NCI-H1694 treated with DMSO at 0.1 percent for 48 hours (cell line): ENCODE measurements around the gene COL5A1.
A peak's percentile ranks its signal among the peaks of the same experiment; 100 is the strongest.
"Not testable (repeated sequence)": the region's sequence is repeated elsewhere in the genome, so short reads cannot be mapped to it uniquely, and the experiment has no call there.

Experiments used
- DNase-seq: peaks from one replicate; lab custom pipeline; 2025; lab: John Stamatoyannopoulos, UW

Gene COL5A1

DNA sequence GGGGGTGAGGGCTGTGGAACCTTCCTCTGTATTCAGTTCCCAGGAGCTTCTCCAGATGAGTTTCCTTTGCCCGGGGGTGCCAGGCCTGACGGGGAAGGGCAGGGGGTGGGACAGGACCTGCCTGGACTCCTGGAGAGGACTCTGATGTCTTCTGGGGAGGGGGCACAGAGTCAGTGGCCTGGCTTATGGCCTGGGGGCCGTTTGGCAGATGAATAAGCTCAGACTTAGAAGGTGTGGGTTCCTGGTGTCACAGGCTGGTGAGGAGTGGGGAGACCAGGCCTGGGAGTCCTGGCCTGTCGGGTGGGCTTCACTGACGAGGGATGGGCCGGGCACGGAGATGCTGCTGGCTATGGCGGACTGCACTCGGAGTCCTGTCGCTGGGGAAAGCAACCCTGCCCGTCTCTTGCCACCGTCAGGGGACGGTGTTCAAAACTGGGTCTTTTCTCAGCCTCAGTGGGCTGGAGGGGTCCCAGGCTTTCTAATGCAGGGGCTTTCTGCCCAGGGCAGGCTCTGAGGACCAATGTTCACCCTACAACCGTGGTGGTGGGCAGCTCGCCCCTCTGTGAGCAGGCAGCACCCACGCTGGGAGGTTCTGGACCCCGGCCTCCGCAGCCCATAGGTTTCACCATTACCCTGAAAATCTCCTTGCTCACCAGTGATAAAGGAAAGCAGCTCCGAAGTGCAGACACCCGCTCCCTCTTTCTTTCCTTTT, 16.2 kb downstream of the COL5A1 start:
- no peak for DNase-seq

DNA sequence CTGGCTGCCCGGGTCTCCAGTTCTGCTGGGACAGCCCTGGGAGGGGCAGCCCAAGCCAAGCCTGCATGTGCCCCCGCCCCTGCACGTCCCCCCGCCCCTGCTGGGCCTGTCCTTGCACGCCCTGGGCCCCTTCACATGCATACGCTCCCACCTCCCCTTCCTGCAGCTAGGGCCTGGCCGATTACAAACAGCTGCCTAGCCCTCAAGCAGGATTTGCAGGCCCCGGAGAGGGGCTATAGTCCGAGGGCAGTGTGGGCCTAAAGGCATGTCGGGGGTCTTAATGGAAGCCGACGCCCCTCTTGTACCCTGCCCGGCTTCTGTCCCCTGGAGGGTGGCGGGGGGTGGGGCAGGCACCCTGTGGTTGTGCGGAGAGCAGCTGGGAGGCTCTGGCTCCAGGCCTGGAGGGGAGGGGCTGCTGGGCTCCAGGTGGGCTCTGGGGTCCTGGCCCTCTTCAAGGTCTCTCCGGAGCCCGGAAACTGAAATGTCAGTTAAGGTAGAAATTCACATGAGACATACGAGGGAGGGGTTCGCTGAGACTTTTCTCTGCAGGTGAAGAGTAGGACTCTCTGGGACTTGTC, 16.9 kb downstream of the COL5A1 start:
- DNase-seq: peak; percentile 49

DNA sequence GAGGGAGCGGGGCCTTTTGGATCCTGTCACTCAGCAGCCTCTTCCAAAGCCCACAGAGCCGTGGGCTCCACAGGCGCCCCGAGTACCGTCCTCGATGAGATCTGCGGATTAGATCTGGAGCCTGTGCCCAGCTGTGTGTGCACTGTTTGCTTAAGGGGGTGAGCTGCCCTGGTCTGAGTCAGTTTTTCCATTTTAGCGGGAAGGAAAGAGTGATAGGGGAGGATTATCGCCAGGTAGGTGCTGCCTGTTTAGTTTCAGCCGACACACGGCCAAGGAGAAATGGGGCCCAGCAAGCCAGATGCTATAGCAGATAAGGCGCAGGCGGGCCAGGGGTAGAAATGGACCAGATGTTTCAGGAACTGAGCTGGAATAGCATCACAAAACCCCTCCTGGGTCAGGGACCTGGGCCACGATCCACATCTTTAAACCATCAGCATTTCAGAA, 18.1 kb downstream of the COL5A1 start:
- DNase-seq: no peak

DNA sequence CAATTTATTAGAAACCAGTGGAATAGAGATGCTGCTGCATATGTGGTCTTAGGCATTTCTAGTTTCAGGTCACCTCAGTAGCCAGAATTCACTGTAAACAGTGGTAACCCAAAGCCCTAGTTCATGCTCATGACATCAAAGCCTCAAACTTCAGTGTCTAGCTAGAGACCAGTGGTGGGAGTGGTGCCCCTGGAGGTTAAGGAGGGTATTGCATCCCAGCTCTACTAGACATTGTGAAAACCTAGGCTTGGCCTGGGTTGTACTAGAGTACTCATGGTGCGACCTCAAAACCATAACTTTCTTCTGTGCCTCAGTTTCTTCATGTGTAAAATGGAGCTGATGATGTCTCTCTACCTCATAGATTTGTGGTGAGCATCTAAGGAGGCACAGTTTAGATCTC, 18.8 kb downstream of the COL5A1 start:
- no peak for DNase-seq

DNA sequence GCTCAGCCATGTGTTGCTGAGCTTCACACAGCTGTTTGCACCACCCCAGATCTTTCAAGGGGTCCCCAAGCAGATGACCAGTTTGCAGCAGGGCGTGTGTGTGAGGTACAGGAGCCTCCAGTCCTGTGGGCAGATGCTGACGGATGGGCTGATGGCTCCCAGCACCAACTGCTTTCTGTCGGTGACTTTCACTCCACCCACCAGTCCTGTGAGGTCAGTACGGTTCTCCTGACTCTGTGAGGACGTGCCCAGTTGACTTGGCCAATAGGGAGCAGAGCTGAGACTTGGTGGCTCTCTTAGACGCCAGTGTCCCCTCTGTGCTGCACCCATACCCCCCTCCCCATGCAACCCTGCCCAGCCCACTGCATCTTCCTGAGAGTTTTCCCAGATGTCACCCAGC, 19.7 kb downstream of the COL5A1 start:
- DNase-seq: no peak

DNA sequence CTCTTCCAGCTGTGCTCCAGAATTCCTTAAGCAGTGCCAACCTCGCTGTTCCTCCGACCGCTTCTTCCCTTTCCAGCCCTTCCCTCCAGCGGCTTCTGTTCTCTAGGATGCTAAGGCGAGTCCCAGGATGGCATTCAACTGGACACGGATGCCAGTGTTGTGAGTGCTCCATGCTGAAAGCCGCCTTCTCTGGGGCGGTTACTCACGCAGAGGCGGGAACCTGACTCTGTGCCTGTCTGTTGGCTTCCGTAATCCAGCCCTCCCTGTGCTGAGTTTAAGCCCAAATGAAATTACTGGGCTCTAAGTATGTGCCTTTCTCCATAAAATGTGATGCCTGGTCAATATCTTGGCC, 20.2 kb downstream of the COL5A1 start:
- DNase-seq: no peak

DNA sequence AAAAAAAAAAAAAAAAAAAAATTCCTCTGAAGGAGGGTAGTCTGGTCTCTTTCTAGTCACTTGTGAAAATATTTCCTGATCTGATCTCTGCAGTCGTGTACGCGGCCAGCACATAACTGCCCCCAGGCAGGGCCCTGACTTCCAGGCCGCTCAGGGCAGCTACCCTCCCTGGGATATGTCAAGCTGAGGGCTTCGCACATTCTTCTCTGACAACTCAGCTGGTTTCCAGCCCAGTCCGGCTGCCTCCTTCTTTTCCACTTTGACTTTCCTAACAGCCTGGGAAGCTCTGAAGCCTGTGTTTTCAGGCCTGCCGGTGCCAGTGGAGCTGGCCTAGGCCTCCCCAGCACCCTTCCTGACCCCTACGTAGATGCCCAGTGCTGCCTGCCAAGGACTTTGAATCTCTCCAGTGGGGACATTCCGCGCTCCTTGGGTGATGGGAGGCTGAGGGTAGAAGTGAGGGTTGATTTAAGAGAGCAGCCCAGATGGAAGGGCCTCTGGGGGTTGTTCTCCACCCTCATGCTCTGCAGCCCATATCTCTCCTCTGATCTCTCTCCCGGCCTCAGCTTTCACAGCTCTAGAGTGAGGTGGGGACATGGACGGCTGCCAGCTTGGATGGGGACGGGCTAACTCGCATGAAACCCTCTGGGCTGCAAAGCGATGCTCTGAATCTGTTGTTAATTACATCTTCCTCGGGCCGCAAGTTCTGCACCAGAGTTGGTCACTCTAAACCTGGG, 20.7 kb downstream of the COL5A1 start:
- no peak for DNase-seq

DNA sequence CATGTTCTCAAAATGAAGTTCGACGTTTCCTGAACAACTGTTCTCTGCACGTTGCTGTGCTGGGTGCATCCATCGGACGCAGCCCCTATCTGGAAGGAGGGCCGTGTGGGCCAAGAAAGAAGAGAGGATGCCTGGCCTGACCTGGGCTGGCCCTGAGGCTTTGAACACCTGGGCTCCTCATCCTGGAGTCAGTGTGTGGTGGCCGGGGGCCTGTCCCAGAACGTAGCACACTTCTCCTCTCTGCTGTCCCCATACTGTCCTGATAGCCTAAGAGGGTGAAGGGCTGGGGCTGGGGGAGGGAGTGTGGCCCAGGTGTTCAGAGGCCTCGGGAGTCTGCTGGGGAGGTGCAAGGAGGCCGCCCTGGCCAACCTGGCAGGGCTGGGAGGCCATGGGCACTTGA, 21.5 kb downstream of the COL5A1 start:
- DNase-seq: no peak

DNA sequence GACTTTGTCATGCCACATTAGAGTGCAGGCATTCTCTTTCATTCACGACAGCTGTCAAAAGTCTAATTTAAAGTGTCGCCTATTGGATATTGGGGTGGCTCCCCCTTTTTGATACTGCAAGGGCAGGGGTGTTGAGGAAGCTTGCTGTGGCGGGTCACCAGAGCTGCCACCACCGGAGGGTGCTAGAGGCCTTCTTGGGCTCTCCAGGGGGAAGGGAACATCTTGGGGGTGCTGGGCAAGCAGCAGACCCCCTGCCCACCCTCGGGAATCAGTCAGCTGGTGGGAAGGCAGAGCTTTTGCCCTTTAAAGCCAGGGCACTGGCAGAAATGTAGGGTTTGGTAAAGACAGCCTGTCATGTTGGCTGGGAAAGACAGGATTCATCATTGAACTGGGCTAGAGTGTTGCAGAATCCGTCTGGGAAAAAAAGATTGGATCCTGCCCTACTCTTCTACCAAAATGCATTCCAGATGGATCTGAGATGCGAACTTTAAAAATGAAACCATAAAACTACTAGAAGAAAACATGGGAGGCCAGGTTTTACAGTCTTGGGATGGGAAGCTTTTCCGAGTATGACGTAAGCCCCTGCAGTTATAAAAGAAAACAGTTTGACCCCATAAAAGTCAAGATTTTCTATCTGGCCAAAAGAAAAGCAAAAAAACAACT, 22.3 kb downstream of the COL5A1 start:
- DNase-seq: no peak

DNA sequence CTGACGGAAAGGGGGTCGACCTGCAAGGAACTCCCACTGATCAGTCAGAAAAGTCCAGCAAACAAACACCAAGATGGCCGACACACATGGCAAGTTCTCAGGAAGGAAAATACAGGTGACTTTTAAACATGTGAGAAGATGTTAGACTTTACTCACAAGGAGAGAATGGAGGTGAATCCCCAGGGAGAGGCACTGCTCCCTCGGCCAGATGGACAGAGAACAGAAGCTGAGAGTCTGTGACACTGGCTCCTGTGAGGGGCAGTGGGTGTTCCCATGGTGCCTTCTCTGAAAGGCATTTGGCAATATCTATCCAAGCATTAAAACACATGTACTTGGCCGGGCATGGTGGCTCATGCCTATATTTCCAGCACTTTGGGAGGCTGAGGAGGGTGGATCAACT, 22.8 kb downstream of the COL5A1 start:
- no peak for DNase-seq

DNA sequence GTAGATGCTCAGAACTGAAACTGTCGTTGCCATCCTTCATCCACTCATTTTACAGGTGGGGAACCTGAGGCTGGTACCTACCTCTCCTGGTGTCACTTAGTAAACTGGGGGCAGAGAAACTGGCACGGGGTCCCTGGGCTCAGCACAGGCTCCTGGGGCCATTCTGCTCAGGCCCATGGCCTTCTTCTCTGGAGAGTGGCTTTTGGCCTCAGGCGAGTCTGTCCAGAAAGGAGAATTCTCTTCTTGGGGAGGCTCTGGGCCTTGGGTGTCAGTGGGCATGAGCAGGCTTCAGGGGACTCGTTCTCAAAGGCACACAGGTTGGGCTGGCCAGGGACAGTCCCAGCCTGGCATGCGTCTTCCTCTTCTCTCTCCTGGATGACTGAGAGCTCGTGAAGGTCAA, 24.6 kb downstream of the COL5A1 start:
- DNase-seq: no peak

DNA sequence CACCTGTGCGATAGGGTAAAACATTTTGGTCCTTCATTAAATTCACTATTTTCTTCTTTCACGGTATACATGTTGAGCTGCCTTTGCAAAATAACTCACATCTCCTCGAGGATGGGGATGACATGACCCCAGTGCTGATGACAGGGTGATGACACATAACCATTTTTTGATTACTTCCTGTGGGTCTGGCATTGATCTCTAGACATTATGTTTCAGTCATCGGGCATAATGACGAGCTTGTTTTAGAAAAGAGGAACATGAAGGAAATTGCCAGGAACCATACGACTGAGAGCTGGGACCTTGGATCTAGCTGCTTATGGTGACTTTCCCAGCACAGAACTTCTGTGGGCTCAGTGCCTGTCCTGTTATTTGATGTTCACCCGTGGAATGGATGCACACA, 25.2 kb downstream of the COL5A1 start:
- DNase-seq: no peak

DNA sequence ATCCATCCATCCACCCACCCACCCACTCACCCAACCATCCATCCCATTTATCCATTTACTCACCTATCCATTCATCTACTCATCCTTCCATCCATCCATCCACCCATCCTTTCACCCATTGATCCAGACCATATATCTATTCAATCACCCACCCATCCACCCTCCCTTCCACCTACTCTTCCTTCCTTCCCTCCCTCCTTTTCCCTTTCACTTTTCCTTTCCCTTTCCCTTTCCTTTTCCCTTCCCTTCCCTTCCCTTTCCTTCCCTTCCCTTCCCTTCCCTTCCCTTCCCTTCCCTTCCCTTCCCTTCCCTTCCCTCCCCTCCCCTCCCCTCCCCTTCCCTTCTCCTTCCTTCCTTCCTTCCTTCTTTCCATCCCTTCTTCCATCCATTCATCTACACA, 27.4 kb downstream of the COL5A1 start:
- not testable (repeated sequence) for DNase-seq

DNA sequence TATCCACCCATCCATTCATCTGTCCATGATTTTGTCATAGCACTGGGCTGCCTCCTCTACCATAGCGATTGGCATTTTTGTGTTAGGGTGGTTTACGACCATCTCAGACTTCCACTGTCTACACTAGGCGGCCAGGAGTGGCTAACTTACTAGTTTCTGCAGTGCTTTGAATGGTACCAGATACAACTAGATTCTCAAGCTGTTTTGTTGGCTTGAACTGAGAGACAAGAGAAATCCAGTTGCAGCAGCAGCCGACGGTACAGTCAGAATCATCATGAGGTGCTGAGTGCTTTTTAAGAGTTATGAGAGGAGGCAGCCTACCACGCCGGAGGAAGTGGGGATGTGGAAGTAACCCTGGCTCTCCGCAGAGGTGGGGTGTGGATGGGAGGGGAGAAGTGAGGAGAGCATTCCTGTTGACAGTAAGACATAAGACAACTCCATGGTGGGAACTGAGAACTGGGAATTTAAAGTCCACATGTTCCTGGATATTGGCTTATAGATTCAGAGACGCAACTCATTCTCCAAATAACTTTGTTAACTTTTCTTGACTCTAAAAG, 27.9 kb downstream of the COL5A1 start:
- DNase-seq: no peak

DNA sequence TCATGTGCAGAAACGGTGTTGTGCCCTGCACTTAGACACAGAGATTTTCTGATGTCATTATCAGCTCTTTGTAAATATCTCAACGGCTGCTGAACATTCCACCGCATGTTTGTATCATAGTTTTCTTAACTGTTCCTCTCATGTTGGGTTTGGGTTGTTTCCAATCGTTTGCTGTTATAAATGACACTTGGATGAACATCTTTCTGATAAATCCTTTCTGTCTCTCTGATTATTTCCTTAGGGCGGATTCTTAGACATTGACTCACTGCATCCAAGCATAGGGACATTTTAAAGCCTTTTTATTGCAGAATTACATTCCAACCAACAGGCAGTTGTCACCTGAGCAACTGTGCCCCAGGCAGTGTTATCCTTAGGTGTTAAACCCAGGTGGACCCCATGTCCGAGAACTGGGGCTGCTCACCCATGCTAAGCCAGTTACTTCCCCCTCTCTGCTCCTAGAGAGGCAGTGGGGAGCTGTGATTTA, 28.5 kb downstream of the COL5A1 start:
- DNase-seq: no peak

DNA sequence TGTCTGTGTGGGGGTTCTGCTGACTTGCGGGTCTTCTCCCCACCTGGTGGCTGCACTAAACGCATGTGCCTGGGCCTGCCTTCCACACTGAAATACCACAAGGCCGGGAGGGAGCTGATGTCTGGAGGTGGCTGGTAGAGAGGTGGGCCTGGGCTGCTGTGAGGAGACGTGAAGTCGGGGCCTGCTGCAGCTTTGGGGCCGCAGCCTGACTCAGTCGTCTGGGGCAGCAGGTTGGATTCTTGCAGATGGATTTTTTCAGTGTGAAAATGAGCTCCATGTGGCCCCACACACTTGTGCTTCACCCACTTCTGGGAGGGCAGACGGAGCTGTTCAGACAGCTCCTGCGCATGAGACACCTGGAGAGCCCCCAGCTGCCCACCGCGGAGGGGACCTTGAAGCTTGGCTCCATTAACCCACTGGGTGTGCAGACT, 29.3 kb downstream of the COL5A1 start:
- DNase-seq: no peak

DNA sequence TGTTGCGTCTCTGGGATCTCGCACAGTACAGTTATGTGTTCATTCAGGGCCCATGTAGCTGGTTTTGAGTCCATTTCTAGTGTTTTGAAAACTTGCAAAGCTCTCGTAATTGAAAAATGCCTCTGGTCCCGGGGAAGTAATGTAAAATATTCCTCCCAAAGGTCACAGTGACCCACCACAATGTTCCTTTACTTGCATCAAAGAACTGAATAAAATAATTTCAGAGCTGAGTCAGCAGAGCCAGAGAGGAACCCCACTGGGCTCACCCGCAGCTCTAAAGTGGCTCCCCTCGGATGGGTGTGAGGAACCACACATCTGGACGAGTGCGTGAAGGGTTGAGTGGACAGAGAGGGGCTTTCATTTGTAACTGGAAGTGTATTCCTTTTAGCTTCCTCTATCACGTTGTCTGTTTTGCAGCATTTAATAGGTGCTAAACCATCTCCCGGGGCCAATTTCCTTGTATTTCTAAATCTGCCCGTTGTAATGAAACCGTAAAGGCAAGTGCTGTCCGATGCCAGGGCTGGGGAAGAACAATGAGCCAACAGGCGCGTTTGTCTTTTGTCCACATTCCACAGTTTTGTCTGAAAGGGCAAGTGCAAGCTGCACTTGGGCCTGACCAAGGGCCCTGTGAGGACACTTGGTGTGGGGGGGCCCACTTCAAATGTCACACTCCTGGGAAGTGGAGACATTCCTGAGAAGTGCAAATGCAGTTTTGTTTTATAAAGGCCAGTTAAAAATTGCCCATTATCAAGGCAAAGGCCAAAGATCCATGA, 29.9 kb downstream of the COL5A1 start:
- DNase-seq: no peak

DNA sequence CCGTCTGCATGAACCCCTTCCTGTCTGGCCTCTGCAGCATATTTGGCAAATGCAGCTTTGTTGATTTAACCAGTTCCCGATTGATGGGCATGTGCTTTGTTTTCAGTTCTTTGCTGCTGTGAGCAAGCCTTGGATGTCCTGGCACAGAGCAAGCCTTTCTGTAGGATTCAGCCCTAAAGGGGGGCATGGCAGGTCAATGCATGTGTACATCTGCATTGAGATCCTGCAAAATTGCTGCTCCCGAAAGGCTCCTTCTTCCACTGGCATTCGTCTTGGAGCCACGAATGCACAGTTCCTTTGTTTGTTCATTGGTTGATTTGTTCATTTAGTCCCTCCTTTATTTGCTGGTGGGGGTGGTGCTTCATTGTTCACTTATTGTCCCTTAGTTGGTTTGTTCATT, 34.8 kb downstream of the COL5A1 start:
- no peak for DNase-seq

DNA sequence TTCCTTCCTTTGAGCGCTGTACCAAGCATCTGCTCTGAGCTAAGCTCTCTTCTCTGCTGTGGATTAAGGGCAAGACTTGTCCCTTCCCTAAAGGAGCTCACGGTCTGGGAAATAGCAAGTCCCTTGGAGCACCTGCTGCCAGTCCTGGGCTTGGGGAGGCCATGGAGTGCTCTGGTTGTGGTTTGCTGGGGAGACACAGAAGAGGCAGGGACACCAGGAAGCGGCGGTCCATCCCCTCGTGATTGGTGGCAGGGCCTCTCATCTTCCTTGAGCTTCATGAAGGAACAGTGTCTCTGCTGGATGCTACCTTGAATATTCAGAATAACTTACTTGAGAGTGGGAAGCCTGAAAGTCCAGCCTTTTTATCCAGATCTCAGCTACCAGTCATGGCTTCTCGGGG, 35.3 kb downstream of the COL5A1 start:
- no peak for DNase-seq

DNA sequence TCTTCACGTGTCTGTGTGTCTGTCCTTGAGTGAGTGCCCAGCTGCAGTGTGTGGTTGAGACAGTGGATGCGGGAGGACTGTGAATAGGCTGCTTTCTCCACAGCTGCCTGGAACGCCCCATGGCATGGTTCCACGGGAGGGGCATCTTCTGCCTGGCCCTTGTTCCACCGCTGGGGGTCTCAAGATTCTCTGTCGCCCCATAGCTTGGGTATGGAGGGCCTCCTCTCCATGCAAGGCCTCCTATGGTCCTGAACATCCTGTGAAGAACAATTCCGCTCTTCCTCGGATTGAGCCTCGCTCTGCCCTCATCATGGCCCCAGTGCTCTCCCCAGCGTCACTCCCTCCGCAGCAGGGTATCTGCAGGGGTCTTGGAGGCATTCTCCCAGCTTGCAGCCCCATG, 36.1 kb downstream of the COL5A1 start:
- DNase-seq: no peak

DNA sequence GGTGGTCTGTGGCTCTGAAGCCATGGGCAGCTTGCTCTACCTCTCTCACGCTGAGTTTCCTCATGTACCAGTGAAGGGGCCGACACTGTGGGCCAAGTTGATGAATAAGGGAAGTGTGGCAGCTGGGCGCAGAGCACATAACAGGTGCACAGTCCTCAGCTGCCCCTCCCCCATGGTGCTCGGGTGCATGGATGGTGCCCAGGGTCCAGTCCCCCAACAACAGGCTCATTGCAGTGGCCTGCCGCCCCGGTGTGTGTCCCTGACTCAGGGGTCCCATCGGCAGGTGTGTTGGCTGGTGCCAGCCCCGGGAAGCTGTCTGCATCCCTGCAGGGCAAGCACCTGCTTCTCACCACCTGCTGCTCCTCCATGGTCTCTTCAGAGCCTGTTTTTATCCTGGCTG, 36.6 kb downstream of the COL5A1 start:
- DNase-seq: no peak
